ENCODE measurements around the gene PAFAH2. TPM values are rescaled to one million over a fixed set of nuclear protein-coding genes. Genes with fewer than 3 reads are reported as not detected.

The PAFAH2 gene
- polyA plus RNA-seq, 4 donors, result 17.2 to 32.7 (median 26.1) TPM

DNA sequence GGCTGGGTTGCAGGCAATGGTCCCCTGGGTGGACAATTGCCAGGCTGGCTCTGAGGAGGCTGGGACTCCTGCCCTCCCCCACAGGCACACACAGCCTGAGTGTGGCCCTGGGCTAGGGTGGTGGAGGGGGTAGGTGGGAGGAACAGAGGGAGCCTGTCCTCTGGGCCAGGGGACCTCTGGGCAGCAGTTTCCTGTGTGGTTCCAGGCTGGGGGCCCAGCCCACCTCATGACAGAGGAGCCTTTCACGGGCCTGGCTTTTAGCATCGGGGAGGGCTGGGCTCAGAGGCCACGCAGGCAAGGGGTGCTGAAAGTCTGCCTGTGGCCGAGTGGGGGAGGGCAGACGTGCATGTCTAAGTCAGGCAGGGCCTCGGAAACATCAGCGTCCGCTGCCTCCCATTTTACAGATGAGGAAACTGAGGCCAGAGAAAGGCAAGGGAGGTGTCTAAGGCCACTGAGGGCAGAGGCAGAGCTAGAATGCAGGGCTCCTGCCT, 30.7 kb upstream of the PAFAH2 start:
- WGBS, 3 donors, result 66 to 78% (median 77%) methylated on average over 8 of the region's 8 CpGs
- Histone ChIP-seq H3K4me1 (ENCODE audit: control insufficient read depth in 3 of 3, insufficient read depth in 2 of 3, low read depth in 1 of 3, low read length in 2 of 3) (peaks cover 0 to 8% (median 0%) of the 10 kb centered on the region in 3 donors), H3K27ac (ENCODE audit: low read depth in 1 of 3, low read length in 2 of 3) (no peak overlapping the region), H3K4me3 (ENCODE audit: low read depth in 1 of 3, low read length in 3 of 3) (no peak overlapping the region), H3K9me3 (ENCODE audit: control insufficient read depth in 2 of 2, insufficient read depth in 1 of 2, low read depth in 1 of 2, low read length in 1 of 2) (no peaks in the 10 kb centered on the region), H3K27me3 (ENCODE audit: control insufficient read depth in 3 of 3, insufficient read depth in 3 of 3, low read length in 3 of 3) (no peaks in the 10 kb centered on the region), H3K36me3 (ENCODE audit: control insufficient read depth in 3 of 3, insufficient read depth in 2 of 3, low read depth in 1 of 3, low read length in 3 of 3) (no peaks in the 10 kb centered on the region)
- DNase-seq (no peak), FAIRE-seq (no peak)

DNA sequence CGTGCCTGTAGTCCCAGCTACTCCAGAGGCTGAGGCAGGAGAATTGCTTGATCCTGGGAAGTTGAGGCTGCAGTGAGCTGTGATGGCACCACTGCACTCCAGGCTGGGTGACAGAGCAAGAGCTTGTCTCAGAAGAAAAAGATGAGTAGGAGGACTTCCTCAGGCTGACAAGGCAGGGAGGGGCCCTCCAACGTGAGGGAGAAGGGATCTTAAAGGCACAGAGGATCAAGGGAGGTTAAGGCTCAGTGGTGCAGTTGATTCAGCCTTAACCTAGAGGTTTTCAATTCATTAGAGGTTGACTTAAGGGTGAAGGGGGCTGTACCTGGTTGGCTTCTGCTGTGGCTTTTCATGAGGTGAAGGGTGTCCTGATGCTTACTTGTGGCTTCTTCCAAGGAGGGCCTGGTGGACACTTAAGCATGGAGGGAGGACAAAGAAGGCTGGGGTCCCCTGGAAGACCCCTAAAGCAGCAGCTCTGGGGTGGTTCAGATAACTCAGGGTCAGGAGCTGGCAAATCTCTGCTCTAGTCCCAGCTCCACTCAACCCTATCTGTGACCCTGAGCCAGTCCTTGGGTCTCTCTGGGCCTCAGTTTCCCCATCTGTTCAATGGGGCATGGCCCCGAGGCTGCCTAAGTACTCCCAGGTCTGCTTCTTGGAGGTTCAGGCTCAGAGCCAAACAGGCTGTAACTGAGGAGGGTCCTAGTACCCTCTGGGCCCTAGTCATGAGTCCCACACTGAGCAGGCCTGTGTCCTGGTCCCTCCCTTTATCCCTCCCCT, 30.0 kb upstream of the PAFAH2 start:
- Histone ChIP-seq H3K4me1 (ENCODE audit: control insufficient read depth in 3 of 3, insufficient read depth in 2 of 3, low read depth in 1 of 3, low read length in 2 of 3) (peaks cover 0 to 8% (median 0%) of the 10 kb centered on the region in 3 donors), H3K27me3 (ENCODE audit: control insufficient read depth in 3 of 3, insufficient read depth in 3 of 3, low read length in 3 of 3) (no peaks in the 10 kb centered on the region), H3K27ac (ENCODE audit: low read depth in 1 of 3, low read length in 2 of 3) (no peak overlapping the region), H3K9me3 (ENCODE audit: control insufficient read depth in 2 of 2, insufficient read depth in 1 of 2, low read depth in 1 of 2, low read length in 1 of 2) (no peaks in the 10 kb centered on the region), H3K36me3 (ENCODE audit: control insufficient read depth in 3 of 3, insufficient read depth in 2 of 3, low read depth in 1 of 3, low read length in 3 of 3) (no peaks in the 10 kb centered on the region), H3K4me3 (ENCODE audit: low read depth in 1 of 3, low read length in 3 of 3) (no peak overlapping the region)
- FAIRE-seq (no peak), DNase-seq (no peak)
- 35 to 40% (median 37%) methylated on average over 3 of the region's 3 CpGs for WGBS, 3 donors

DNA sequence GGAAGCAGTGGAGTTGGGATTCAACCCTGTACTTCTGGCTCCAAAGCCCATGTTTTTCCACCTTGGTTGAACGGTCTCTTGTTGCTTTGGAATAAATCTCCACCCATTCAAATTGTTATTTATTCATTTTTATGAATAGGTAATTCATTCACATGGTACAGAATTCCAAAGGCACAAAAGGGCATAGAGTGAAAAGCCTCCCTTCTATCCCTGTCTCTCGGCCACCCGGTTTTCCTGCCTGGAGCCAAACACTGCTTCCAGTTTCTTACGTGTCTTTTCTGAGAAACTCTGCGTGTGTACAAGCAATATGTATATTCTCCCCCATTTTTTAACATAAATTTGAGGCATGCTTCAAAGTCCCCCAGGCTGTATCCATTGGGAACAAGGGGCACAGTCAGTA, 27.7 kb upstream of the PAFAH2 start:
- WGBS, 3 donors, result 58 to 74% (median 72%) methylated on average over 5 of the region's 5 CpGs
- no peak for DNase-seq
- Histone ChIP-seq H3K9me3 (ENCODE audit: control insufficient read depth in 2 of 2, insufficient read depth in 1 of 2, low read depth in 1 of 2, low read length in 1 of 2) (no peaks in the 10 kb centered on the region), H3K36me3 (ENCODE audit: control insufficient read depth in 3 of 3, insufficient read depth in 2 of 3, low read depth in 1 of 3, low read length in 3 of 3) (no peaks in the 10 kb centered on the region), H3K4me3 (ENCODE audit: low read depth in 1 of 3, low read length in 3 of 3) (no peak overlapping the region), H3K4me1 (ENCODE audit: control insufficient read depth in 3 of 3, insufficient read depth in 2 of 3, low read depth in 1 of 3, low read length in 2 of 3) (peaks cover 0 to 8% (median 0%) of the 10 kb centered on the region in 3 donors), H3K27ac (ENCODE audit: low read depth in 1 of 3, low read length in 2 of 3) (no peak overlapping the region), H3K27me3 (ENCODE audit: control insufficient read depth in 3 of 3, insufficient read depth in 3 of 3, low read length in 3 of 3) (peaks cover 0 to 5% (median 0%) of the 10 kb centered on the region in 3 donors)
- FAIRE-seq, result no peak

DNA sequence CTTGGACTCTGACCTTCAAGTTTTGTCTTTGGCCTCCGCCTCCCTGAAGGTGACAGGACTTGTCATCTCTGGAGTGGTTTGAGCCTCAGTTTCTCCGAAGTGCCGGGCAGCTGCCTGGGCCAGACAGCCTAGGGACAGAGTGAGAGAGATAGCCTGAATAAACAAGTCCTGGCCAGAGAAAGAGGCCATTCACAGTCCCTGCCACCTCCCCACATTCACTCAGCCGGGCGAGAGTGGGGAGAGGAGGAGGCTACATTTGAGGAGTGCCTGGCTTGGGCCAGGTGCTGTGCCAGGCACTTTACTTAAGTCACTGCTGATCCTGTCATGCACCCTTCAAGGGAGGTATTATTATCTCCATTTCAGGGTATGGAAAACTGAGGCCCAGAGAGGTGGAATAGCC, 27.2 kb upstream of the PAFAH2 start:
- peaks cover 0 to 8% (median 0%) of the 10 kb centered on the region in 3 donors for H3K4me1 ChIP-seq (ENCODE audit: control insufficient read depth in 3 of 3, insufficient read depth in 2 of 3, low read depth in 1 of 3, low read length in 2 of 3)
- DNase-seq (no peak), FAIRE-seq (no peak)
- peaks cover 0 to 5% (median 0%) of the 10 kb centered on the region in 3 donors for H3K27me3 ChIP-seq (ENCODE audit: control insufficient read depth in 3 of 3, insufficient read depth in 3 of 3, low read length in 3 of 3)
- WGBS, 3 donors, result 13 to 65% (median 32%) methylated on average over 5 of the region's 5 CpGs
- H3K4me3 ChIP-seq (ENCODE audit: low read depth in 1 of 3, low read length in 3 of 3), result no peak overlapping the region
- no peak overlapping the region for H3K27ac ChIP-seq (ENCODE audit: low read depth in 1 of 3, low read length in 2 of 3)
- H3K36me3 ChIP-seq (ENCODE audit: control insufficient read depth in 3 of 3, insufficient read depth in 2 of 3, low read depth in 1 of 3, low read length in 3 of 3), result no peaks in the 10 kb centered on the region
- H3K9me3 ChIP-seq (ENCODE audit: control insufficient read depth in 2 of 2, insufficient read depth in 1 of 2, low read depth in 1 of 2, low read length in 1 of 2), result no peaks in the 10 kb centered on the region

DNA sequence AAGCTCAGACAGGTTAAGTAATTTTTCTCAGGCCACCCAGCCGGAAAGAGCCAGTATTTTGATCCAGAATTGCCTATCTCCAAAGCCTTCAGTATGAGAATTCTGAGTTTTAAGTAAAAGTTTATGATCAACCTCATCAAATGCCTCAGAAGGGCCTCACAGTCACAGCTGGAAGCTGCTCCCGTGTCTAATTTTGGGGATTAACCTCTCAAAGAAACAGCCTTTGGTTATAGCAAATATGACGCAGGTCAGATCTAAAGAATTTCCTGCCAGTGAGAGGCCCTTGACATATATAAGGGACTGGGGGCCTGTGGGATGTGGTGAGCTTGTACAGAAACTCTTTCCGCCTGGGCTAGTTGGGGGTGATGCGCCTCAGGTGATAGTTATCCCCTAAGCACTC, 26.0 kb upstream of the PAFAH2 start:
- WGBS, 3 donors, result 89 to 94% (median 90%) methylated on average over 5 of the region's 5 CpGs
- DNase-seq, result no peak
- FAIRE-seq, result no peak

DNA sequence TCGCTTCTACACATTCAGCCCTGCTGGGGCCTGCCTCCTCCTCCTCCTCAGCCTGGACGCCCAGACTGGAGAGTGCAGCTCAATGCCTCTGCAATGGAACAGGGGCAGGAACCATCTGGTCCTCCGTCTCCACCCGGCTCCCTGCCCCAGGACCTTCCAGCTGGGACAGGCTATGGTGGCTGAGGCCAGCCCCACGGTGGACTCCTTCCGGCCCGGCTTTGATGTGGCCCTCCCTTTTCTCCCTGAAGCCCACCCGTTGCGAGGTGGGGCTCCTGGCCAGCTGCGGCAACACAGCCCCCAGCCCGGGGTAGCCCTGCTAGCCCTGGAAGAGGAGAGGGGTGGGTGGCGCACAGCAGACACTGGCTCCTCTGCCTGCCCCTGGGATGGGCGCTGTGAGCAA, 25.1 kb upstream of the PAFAH2 start:
- 89 to 97% (median 91%) methylated on average over 8 to 13 of the region's 13 CpGs for WGBS, 3 donors
- Histone ChIP-seq H3K36me3 (ENCODE audit: control insufficient read depth in 3 of 3, insufficient read depth in 2 of 3, low read depth in 1 of 3, low read length in 3 of 3) (no peaks in the 10 kb centered on the region), H3K27ac (ENCODE audit: low read depth in 1 of 3, low read length in 2 of 3) (no peak overlapping the region), H3K4me1 (ENCODE audit: control insufficient read depth in 3 of 3, insufficient read depth in 2 of 3, low read depth in 1 of 3, low read length in 2 of 3) (peaks cover 0 to 10% (median 0%) of the 10 kb centered on the region in 3 donors), H3K4me3 (ENCODE audit: low read depth in 1 of 3, low read length in 3 of 3) (no peak overlapping the region), H3K27me3 (ENCODE audit: control insufficient read depth in 3 of 3, insufficient read depth in 3 of 3, low read length in 3 of 3) (peaks cover 0 to 5% (median 0%) of the 10 kb centered on the region in 3 donors), H3K9me3 (ENCODE audit: control insufficient read depth in 2 of 2, insufficient read depth in 1 of 2, low read depth in 1 of 2, low read length in 1 of 2) (no peaks in the 10 kb centered on the region)
- no peak for FAIRE-seq
- no peak for DNase-seq

More for the DNA sequence above, 26.0 kb upstream of the PAFAH2 start:
- no peak overlapping the region for H3K4me3 ChIP-seq (ENCODE audit: low read depth in 1 of 3, low read length in 3 of 3)
- peaks cover 0 to 5% (median 0%) of the 10 kb centered on the region in 3 donors for H3K27me3 ChIP-seq (ENCODE audit: control insufficient read depth in 3 of 3, insufficient read depth in 3 of 3, low read length in 3 of 3)
- H3K4me1 ChIP-seq (ENCODE audit: control insufficient read depth in 3 of 3, insufficient read depth in 2 of 3, low read depth in 1 of 3, low read length in 2 of 3), result peaks cover 0 to 10% (median 0%) of the 10 kb centered on the region in 3 donors
- H3K27ac ChIP-seq (ENCODE audit: low read depth in 1 of 3, low read length in 2 of 3), result no peak overlapping the region
- H3K36me3 ChIP-seq (ENCODE audit: control insufficient read depth in 3 of 3, insufficient read depth in 2 of 3, low read depth in 1 of 3, low read length in 3 of 3), result no peaks in the 10 kb centered on the region
- H3K9me3 ChIP-seq (ENCODE audit: control insufficient read depth in 2 of 2, insufficient read depth in 1 of 2, low read depth in 1 of 2, low read length in 1 of 2), result no peaks in the 10 kb centered on the region

DNA sequence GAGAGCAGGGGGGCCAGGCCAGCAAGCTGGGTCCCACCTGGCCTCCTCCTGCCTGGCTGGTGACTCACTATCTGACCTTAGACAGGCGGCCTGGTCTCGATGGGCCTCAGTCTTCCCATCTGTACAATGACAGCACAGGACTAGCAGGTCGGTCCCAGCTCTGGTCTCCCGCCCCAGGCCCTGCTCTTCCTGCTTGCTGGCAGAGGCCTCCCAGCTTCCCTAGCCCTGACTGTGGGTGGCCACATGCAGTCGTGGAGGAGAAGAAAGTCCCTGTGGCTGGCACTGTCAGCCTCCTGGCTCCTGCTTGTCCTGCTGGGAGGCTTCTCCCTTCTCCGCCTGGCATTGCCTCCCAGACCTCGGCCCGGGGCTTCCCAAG, 24.5 kb upstream of the PAFAH2 start:
- no peak overlapping the region for H3K27ac ChIP-seq (ENCODE audit: low read depth in 1 of 3, low read length in 2 of 3)
- WGBS, 3 donors, result 78 to 85% (median 80%) methylated on average over 7 to 8 of the region's 8 CpGs
- FAIRE-seq, result no peak
- H3K9me3 ChIP-seq (ENCODE audit: control insufficient read depth in 2 of 2, insufficient read depth in 1 of 2, low read depth in 1 of 2, low read length in 1 of 2), result no peaks in the 10 kb centered on the region
- H3K36me3 ChIP-seq (ENCODE audit: control insufficient read depth in 3 of 3, insufficient read depth in 2 of 3, low read depth in 1 of 3, low read length in 3 of 3), result no peaks in the 10 kb centered on the region
- no peak for DNase-seq
- H3K4me1 ChIP-seq (ENCODE audit: control insufficient read depth in 3 of 3, insufficient read depth in 2 of 3, low read depth in 1 of 3, low read length in 2 of 3), result peaks cover 0 to 10% (median 0%) of the 10 kb centered on the region in 3 donors
- peaks cover 0 to 5% (median 0%) of the 10 kb centered on the region in 3 donors for H3K27me3 ChIP-seq (ENCODE audit: control insufficient read depth in 3 of 3, insufficient read depth in 3 of 3, low read length in 3 of 3)
- no peak overlapping the region for H3K4me3 ChIP-seq (ENCODE audit: low read depth in 1 of 3, low read length in 3 of 3)

DNA sequence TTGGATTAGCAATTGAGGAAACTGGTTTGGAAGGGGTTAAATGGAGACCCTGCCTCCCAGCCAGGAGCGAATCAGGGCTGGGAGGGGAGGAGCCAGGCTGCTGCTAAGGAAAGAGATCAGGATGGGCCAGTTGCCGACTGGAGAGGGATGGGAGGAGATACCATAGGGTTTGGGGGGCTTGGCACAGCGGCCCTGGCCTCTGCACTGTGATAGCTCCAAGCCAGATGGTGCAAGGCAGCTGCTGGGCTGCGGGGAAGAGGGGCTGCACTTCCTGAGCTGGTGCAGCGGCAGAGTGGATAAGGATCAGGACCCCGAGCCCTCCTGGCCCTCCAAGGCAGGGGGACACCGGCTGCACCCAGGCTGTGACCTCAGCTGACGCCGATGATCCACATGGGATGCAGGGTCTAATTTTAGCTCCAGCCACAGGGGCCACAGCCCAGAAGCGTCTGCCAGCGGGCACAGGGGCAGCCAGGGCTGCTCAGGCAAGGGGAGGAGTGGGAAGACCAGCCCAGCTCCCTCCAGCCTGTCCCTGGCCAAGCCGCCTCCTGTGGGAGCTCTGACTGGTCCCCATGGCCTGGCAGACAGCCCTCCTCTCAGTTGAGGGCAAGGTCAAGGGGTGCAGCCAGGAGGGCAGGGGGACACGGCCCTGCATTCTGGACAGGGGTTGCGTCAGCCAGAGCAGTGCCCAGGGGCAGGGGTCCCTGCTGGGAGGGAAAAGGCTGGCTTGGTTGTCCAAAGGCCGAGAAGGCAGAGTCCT, 24.0 kb upstream of the PAFAH2 start, which contains the start of gene EXTL1:
Gene EXTL1, plus strand, starts transcription at position 129 of the 757 bp plus-strand sequence. CDS start 872 bp downstream, outside the sequence.
- Histone ChIP-seq H3K4me1 (ENCODE audit: control insufficient read depth in 3 of 3, insufficient read depth in 2 of 3, low read depth in 1 of 3, low read length in 2 of 3) (peaks cover 0 to 10% (median 0%) of the 10 kb centered on the region in 3 donors), H3K36me3 (ENCODE audit: control insufficient read depth in 3 of 3, insufficient read depth in 2 of 3, low read depth in 1 of 3, low read length in 3 of 3) (no peaks in the 10 kb centered on the region), H3K27me3 (ENCODE audit: control insufficient read depth in 3 of 3, insufficient read depth in 3 of 3, low read length in 3 of 3) (peaks cover 0 to 5% (median 0%) of the 10 kb centered on the region in 3 donors), H3K4me3 (ENCODE audit: low read depth in 1 of 3, low read length in 3 of 3) (peak within 1 kb of the TSS in 1 of 3 donors; percentile 30), H3K27ac (ENCODE audit: low read depth in 1 of 3, low read length in 2 of 3) (no peak within 1 kb of the TSS), H3K9me3 (ENCODE audit: control insufficient read depth in 2 of 2, insufficient read depth in 1 of 2, low read depth in 1 of 2, low read length in 1 of 2) (no peaks in the 10 kb centered on the region)
- 46 to 67% (median 63%) methylated on average over 13 to 15 of the region's 15 CpGs for WGBS, 3 donors
- DNase-seq, result peak in 1 of 2 donors; percentile 24
- FAIRE-seq, result no peak
